Measurements from ENCODE around the gene EZR. TPM values are rescaled to one million over a fixed set of nuclear protein-coding genes. Genes with fewer than 3 reads are reported as not detected.
A peak's percentile ranks its signal among the peaks of the same experiment; 100 is the strongest.

Gene EZR
- total and polyA plus RNA-seq, 2 donors (not counting 1 experiment from before 2014, with no cell fraction given) = 227 to 945 TPM

DNA sequence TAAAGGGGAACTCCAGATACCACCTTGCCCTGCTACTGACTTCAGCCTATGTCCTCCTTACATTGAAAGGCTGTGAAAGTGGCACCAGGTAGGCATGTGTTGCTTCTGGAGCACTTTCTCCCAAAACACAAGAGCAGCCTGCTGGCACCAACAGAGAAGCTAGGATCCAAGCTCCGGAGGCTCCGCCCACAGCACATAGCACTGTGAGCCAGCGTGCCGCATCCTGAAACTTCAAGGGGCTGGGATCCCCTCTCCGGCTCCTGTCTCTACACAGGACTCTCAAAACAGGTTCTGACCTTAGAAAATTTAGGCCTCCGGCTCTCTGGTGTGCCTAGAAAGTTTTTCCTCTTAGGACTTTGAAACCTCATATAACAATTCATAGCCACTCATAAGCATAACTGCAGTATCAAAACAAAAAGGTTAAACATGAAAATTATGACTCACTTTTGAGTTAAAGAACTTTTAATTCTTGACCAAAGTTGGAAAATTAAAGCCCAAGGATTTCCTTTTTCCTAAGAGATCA, 41.1 kb downstream of the EZR start:
- intact Hi-C loops (cut with micrococcal nuclease) = no loop called here
- H3K4me3 ChIP-seq (ENCODE audit: control extremely low read depth in 1 of 5, extremely low read depth in 1 of 5, insufficient read depth in 1 of 5, low read depth in 2 of 5, low read length in 4 of 5) = no peak overlapping the region
- ChIA-PET POLR2A (no interaction called here), CTCF (interaction anchor here (1.3 to 1.5 kb wide), 2 partner anchors 18 to 195 kb away, joined by 3 read pairs; no protein-coding TSS in a partner anchor)
- H3K4me3 Mint-ChIP-seq = no peak overlapping the region
- DNase-seq (no peak), ATAC-seq (ENCODE audit: low read depth) (no peak)
- no peaks in the 10 kb centered on the region for H3K9me3 ChIP-seq (ENCODE audit: control extremely low read depth in 1 of 3, control insufficient read depth in 2 of 3, insufficient read depth in 1 of 3, low read length in 2 of 3)
- no peaks in the 10 kb centered on the region for H3K4me1 ChIP-seq (ENCODE audit: control insufficient read depth in 2 of 2, insufficient read depth in 2 of 2, low read length in 2 of 2)
- H2AFZ ChIP-seq (ENCODE audit: insufficient read depth, low read depth, low read length, poor library complexity, severe bottlenecking) = no peak overlapping the region
- H3K27ac Mint-ChIP-seq = peak overlapping the region; percentile 54
- no peaks in the 10 kb centered on the region for H3K27me3 Mint-ChIP-seq
- peaks cover 79% of the 10 kb centered on the region for H3K79me2 ChIP-seq (ENCODE audit: control insufficient read depth, insufficient read depth, low read length)
- H3K9ac ChIP-seq (ENCODE audit: low read length) = no peak overlapping the region
- TF ChIP-seq CTCF (IDR thresholded peaks at IDR 0.05) = no peak
- TF ChIP-seq EZH2 (IDR thresholded peaks at IDR 0.05; ENCODE audit: borderline replicate concordance, insufficient read depth, low read depth, low read length, poor library complexity, severe bottlenecking) = no peak
- WGBS (ENCODE audit: insufficient coverage) = 98% methylated on average over 5 of the region's 6 CpGs
- no peak overlapping the region for H3K27ac ChIP-seq (ENCODE audit: low read length in 2 of 2)
- no peak overlapping the region for H3K4me2 ChIP-seq (replicated peaks; ENCODE audit: low read depth, low read length, poor library complexity, severe bottlenecking)
- peaks cover 98% of the 10 kb centered on the region for H4K20me1 ChIP-seq (ENCODE audit: control insufficient read depth, insufficient read depth, low read length, poor library complexity, severe bottlenecking)
- H3K36me3 ChIP-seq (replicated peaks in 1 of 2; ENCODE audit: control extremely low read depth in 1 of 2, control insufficient read depth in 1 of 2, extremely low read depth in 1 of 2, insufficient read depth in 2 of 2, low read length in 1 of 2) = peaks cover 8 to 97% of the 10 kb centered on the region in 2 experiments
- H3K4me1 Mint-ChIP-seq = peaks cover 17% of the 10 kb centered on the region
- H3K9me3 Mint-ChIP-seq (ENCODE audit: insufficient read depth) = no peaks in the 10 kb centered on the region
- H3K27me3 ChIP-seq (replicated peaks in 1 of 4; ENCODE audit: control extremely low read depth in 1 of 4, control insufficient read depth in 3 of 4, insufficient read depth in 4 of 4, low read length in 3 of 4) = no peaks in the 10 kb centered on the region

GRCh38 chr6:158777510-158777909, 41.7 kb downstream of the EZR start:
- intact Hi-C loops (cut with micrococcal nuclease) = no loop called here
- H3K4me3 Mint-ChIP-seq = no peak overlapping the region
- H3K27me3 Mint-ChIP-seq = no peaks in the 10 kb centered on the region
- no peaks in the 10 kb centered on the region for H3K4me1 ChIP-seq (ENCODE audit: control insufficient read depth in 2 of 2, insufficient read depth in 2 of 2, low read length in 2 of 2)
- H3K9ac ChIP-seq (ENCODE audit: low read length) = no peak overlapping the region
- H3K36me3 ChIP-seq (replicated peaks in 1 of 2; ENCODE audit: control extremely low read depth in 1 of 2, control insufficient read depth in 1 of 2, extremely low read depth in 1 of 2, insufficient read depth in 2 of 2, low read length in 1 of 2) = peaks cover 9 to 97% of the 10 kb centered on the region in 2 experiments
- H3K27ac Mint-ChIP-seq = peak overlapping the region; percentile 39
- H3K4me1 Mint-ChIP-seq = peaks cover 17% of the 10 kb centered on the region
- H3K79me2 ChIP-seq (ENCODE audit: control insufficient read depth, insufficient read depth, low read length) = peaks cover 79% of the 10 kb centered on the region
- no peaks in the 10 kb centered on the region for H3K27me3 ChIP-seq (replicated peaks in 1 of 4; ENCODE audit: control extremely low read depth in 1 of 4, control insufficient read depth in 3 of 4, insufficient read depth in 4 of 4, low read length in 3 of 4)
- H3K27ac ChIP-seq (ENCODE audit: low read length in 2 of 2) = peak overlapping the region in 1 of 2 donors; percentile 49
- TF ChIP-seq EZH2 (IDR thresholded peaks at IDR 0.05; ENCODE audit: borderline replicate concordance, insufficient read depth, low read depth, low read length, poor library complexity, severe bottlenecking) = no peak
- no peak for TF ChIP-seq CTCF (IDR thresholded peaks at IDR 0.05)
- no peak overlapping the region for H3K4me3 ChIP-seq (ENCODE audit: control extremely low read depth in 1 of 5, extremely low read depth in 1 of 5, insufficient read depth in 1 of 5, low read depth in 2 of 5, low read length in 4 of 5)
- ChIA-PET POLR2A (no interaction called here), CTCF (interaction anchor here (0.9 to 1.3 kb wide), 3 partner anchors 73 to 195 kb away, joined by 3 to 4 read pairs (median 3); no protein-coding TSS in a partner anchor)
- no peaks in the 10 kb centered on the region for H3K9me3 Mint-ChIP-seq (ENCODE audit: insufficient read depth)
- H3K4me2 ChIP-seq (replicated peaks; ENCODE audit: low read depth, low read length, poor library complexity, severe bottlenecking) = no peak overlapping the region
- WGBS (ENCODE audit: insufficient coverage) = 100% methylated on average over 3 of the region's 3 CpGs
- DNase-seq (no peak), ATAC-seq (ENCODE audit: low read depth) (no peak)
- H3K9me3 ChIP-seq (ENCODE audit: control extremely low read depth in 1 of 3, control insufficient read depth in 2 of 3, insufficient read depth in 1 of 3, low read length in 2 of 3) = no peaks in the 10 kb centered on the region
- H2AFZ ChIP-seq (ENCODE audit: insufficient read depth, low read depth, low read length, poor library complexity, severe bottlenecking) = no peak overlapping the region
- H4K20me1 ChIP-seq (ENCODE audit: control insufficient read depth, insufficient read depth, low read length, poor library complexity, severe bottlenecking) = peaks cover 98% of the 10 kb centered on the region
